NCI-H1436 treated with DMSO at 0.1 percent for 48 hours (cell line): ENCODE data around the gene PITPNC1.
"Not testable (repeated sequence)": the region's sequence is repeated elsewhere in the genome, so short reads cannot be mapped to it uniquely, and the experiment has no call there.

ENCODE experiments used
- DNase-seq: peaks from one replicate; lab custom pipeline; 2025; lab: John Stamatoyannopoulos, UW

PITPNC1 gene

DNA sequence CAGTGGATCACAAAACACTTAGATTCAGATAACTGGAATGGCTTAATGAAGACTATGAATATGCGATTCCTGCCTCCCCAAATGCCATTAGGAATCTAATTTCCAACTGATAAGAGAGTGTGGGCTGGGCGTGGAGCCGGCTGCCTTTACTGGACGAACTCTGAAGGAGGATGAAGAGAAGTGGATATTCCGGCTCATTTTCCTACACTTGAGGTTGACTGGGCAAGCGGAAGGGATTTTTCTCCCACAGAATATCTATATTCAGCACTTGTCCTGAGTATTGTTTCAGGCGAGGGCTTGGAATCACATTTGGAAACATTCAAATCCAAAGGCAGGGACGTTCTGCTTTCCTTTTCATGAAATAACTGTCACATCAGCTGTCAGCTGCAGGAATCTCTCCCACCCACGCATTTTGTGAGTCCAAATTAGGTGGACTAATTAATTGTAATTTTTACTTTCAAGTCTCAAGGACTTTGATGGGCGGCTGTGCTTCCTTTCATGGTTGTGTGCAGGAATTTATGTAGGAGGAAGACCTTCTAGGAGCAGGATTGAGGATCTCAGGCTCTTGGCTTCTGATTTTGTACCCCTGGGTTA is 138.5 kb downstream of the PITPNC1 start:
- no peak for DNase-seq

DNA sequence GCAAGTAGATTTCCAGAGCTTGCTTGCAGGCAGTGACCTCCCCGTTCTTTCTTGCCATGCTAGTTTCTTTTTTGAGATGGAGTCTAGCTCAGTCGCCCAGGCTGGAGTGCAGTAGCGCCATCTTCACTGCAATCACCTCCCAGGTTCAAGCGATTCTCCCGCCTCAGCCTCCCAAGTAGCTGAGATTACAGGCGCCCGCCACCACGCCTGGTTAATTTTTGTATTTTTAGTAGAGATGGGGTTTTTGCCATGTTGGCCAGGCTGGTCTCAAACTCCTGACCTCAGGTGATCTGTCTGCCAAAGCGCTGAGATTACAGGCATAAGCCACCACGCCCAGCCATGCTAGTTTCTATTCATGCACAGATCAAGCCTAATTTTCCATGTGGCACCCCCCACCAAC is 139.5 kb downstream of the PITPNC1 start:
- DNase-seq: not testable (repeated sequence)

DNA sequence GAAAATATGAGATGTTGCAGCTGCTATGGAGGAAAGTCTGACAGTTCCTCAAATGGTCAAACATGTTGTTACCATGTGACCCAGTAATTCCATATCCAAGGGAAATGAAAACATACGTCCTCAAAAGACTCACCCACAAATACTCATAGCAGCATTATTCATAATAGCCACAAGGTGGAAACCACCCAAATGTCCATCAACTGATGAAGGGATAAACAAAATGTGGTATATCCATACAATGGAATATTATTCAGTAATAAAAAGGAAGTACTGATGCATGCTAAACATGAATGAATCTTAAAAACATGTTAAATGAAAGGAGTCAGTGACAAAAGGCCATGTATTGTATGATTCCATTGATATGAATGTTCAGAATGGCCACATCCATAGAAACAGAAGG is 140.2 kb downstream of the PITPNC1 start:
- no peak for DNase-seq

DNA sequence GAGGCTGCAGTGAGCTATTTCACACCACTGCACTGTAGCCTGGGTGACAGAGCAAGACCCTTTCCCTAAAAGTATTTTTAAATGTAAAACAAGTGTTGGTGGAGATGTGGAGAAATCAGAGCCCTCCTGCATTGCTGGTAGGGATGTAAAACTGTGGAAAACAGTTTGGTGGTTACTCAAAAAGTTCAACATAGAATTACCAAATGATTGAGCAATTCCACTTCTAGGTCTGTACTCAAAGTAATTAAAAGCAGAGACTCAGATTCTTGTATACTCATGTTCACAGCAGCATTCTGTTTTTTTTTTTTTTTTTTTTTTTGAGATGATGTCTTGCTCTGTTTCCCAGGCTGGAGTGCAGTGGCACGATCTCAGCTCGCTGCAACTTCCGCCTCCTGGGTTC is 141.8 kb downstream of the PITPNC1 start:
- no peak for DNase-seq

DNA sequence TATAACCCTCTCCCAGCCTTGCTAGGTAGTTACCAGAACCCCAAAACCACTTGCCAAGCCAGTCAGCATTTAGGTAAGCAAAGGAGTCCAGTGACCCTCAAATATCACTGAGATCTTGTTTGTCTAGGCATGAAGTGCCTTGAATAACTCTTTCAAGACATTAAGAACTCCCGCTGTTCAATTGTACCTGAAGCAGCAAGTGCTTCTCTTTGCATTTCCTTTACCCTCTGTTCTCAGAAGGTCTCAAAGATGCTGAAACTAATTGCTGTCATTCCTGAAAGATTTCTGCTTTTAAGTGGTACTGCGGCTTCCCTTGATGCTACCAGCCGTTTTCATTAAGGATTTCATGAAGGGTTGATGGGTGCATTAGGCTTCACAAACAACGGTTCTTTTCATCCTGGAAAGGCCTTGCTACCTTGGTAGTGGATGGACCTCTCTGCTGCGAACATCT is 142.7 kb downstream of the PITPNC1 start:
- DNase-seq: no peak

- DNase-seq: no peak
Observed at GRCh38 chr17:67520252-67520906, 143.3 kb downstream of the PITPNC1 start.

GRCh38 chr17:67520916-67521774 is 144.1 kb downstream of the PITPNC1 start:
- peak; percentile 42 for DNase-seq

DNA sequence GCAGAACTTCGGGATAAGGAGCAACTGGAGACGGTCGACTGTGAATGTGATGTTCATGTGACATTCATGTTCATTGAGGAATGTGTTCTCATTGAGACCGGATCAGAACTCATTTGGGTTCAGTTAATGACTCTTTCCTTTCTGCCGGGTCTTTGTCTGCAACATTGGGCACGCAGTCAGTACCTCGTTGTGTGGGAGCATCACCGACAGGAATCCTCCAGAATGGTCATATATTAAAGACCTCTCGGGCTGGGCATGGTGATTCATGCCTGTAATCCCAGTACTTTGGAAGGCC is 144.6 kb downstream of the PITPNC1 start:
- DNase-seq: no peak

- DNase-seq: no peak
Observed at GRCh38 chr17:67523101-67523500, 146.0 kb downstream of the PITPNC1 start.

DNA sequence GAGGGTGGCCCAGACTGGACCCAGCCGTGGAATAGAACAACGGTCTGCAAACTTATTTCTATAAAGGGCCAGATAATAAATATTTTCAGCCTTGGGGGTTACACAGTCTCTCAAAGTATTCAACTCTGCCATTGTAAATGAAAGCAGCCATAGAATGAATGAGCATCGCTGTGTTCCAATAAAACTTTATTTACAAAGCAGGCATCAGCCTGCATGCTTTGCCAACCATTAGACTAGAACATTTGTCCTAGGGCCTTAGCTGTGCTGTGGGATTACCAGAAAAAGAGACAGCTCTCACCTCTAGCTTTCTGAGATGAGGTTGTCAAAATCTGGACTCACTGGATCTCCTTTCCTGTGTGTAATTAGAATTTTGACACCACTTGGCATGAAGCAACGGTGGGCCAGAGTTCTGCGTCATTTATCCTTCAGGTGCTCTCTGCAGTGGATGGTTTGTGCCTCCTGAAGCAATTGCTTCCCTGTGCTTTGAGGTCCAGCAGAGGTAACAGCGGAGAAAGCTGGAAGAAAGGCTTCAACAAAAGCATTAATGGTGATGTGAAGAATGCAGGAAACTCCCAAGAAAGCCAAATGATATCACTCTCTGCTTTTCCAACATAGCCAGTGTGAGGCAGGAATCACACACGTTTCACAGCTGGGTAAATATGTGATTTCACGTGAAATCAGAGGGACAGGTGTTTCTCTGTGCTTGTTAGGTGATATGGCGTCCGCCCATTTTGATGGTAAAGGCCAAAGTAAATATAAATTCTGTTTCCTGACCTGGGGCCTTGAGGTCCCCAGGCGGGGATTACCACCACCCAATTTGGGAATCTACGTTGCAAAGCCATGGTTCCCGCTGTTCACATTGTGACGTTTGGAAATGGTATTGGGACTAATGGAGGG is 148.4 kb downstream of the PITPNC1 start:
- DNase-seq: no peak

GRCh38 chr17:67526700-67527099 is 149.6 kb downstream of the PITPNC1 start:
- DNase-seq: no peak

DNA sequence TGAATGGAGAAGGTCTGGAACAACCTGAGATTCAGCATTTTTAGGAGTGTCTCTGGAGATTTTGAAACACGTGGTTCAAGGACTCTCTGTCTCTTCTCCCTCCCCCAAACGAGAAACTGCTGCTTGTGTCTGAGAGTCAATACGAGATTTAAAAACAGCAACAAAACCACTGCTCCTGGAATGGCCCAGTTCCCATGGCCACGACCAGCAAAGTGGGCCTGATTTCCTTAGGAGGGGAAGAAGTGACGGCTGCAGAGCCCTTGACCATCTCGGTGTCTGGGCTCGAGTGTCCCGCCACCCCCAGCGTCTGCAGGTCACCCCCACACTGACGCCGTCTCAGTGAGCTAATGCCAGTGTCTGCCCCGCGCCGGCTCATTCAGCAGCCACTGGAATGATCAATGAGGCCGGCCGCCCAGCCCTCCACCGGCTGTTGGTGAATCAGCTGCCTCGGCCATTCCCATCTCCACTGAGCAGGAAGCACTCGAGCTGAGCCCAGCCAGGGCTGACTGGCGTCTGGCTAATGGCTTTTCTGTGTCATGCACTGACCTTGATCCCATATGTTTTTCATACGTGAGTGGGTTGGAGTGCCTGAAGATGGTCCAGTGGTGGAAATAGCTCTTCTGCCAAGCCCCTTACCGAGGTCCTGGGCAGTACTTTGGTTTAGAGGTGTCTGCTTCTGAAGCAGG is 151.8 kb downstream of the PITPNC1 start:
- no peak for DNase-seq

DNA sequence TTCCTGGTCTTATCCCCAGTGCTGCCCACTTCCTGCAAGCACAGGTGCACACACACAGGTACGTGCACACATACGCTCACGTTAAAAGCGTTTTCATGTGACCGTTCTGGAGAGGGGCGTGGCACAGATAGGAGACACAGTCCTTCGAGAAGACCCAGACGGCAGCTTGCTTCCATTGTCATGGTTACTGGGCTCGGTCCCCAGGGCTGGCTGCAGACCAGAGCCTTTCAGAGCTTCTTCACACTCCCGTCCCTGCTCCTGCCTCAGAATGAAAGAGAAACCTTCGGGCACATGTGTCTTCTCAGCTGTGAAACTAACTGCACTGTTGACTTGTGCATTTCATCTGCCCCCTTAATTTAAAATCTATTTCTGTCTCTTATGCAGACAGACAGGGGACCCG is 154.2 kb downstream of the PITPNC1 start:
- DNase-seq: no peak

DNA sequence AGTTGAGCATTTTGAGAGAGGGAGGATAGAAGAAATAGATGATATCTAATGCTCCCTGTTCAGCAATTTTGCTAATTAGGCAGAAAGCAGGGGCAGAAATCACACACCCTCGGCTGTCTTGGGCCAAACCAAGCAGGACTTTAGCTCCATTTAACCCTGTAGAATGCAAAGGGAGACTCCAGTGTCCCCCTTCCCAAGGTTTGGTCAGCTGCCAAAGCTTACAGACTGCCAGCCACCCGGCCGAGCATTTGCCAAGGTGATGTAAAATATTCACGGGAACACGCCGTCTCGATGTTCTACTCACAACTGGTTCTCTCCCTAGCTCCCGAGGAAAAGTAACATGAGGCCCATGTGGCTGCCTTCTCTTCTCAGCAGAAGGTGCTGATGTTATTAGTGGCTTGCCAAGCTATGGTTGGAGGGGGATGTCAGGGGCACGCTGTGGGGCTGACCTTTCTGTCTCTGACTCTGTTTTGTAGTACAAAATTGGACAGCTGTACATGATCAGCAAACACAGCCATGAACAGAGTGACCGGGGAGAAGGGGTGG is 155.3 kb downstream of the PITPNC1 start:
- DNase-seq: no peak

DNA sequence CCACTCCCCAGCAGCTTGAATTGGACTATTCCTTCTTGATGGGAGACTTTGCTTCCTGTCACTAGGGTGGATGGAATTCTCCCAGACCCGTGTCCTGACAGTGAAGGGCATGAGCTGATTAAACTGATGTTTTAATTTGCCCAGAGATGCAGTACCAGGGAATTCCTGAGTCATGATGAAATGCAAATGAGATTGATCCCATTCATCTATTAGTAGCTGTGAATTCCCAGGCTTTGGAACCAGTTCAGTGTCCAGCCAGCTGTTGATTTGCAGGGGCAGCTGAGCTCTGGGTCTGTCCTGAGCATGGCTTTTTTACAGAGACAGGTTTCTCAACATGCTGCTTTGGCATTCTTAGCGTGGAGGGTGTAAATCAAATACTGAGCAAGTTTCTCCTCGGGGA is 157.9 kb downstream of the PITPNC1 start:
- no peak for DNase-seq

DNA sequence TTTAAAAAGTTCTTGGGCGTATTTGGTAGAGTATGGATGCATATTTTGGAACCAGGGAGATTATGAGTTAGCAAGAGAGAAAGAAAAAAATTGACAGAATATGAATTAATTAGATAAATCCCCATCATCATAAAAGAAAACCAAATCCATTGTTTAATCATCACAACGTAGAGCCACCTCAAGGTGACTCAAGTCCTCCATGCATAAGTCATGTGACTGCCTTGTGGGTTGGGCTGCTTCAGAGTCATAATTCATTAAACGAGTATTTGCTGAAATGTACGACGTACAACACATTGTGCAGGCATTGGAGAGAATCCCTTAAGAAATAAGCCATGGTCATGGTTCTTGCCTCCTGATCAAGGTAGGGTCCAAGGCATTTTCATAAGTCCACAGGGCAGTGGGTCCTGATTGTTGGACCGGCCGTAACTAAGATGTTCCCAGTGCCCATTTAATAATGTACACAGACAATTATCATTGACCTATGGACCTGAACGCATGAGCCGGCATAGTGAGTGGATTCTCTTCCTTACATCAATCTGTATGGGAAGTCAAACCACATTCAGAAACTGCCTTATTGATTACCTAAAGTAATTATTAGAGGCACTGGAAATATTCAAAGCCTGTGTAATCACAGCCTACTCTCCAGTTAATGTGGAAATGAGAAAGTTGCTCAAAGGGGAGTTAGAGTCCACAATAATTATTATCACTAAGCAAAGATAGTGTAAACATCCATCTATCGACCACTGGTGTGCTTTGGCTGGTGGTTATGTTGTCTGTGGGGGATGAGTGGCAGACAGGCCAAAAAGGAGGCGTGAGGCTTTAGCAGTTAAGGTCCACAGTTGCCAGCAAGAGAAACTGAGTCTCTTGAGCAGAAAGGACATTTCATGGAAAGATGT is 165.4 kb downstream of the PITPNC1 start:
- no peak for DNase-seq

- no peak for DNase-seq
Observed at GRCh38 chr17:67544364-67544955, 167.4 kb downstream of the PITPNC1 start.

DNA sequence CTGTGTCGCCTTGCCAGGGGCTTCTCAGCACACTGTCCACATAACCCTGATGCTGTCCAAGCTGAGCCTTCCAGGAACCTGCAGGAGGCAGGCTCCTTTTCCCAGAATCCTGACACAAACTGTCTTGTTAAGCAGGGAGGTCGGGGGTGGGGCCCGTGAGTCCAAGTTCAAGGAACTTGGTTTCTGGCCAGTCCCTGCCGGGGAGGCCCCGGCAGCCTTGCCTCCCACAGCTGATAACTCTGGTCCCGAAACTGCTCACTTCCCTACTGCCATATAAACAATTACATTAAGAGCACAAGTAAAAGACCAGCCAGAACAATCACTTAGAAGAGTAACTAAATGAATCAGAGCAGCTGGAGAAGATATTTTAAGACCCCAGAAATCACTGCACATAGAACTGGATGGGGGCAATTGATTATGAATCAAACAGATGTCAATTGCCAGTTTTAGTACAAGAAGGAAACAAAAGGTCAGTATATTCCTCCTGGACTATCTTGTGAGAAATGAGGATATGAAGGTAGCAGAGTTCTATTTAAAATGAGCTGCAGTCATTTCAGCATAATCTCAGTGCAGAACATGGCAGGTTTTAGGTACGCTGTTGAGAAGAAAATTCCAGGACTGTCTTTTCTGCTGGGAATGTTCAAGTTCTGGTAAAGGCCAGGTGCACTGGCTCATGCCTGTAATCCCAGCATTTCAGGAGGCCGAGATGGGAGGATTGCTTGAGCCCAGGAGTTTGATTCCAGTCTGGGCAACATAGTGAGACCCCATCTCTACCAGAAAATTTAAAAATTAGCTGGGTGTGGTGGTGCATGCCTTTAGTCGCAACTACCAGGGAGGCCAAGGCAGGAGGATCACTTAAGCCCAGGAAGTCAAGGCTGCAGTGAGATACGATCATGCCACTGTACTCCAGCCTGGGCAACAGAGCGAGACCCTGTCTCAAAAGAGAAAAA is 169.8 kb downstream of the PITPNC1 start:
- DNase-seq: no peak

- DNase-seq: no peak
Observed at GRCh38 chr17:67548693-67549092, 171.6 kb downstream of the PITPNC1 start.
